ENCODE results near the gene PACS1.

DNA sequence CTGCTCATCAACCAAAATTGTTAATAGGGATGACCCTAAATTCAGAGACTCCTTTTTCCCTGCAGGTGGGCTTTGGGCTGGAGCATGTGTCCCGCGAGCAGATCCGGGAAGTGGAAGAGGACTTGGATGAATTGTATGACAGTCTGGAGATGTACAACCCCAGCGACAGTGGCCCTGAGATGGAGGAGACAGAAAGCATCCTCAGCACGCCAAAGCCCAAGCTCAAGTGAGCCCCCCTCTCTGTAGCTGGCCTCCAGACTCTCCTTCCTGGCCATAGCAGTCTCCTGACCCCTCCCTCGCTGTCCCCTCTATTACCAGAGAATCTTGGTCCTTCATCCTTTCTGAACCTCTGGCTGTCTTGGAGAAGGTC is 150.5 kb downstream of the PACS1 start:
- TF ChIP-seq POLR2A (IDR thresholded peaks at IDR 0.05; ENCODE audit: low read depth), result no peak
- no peak for TF ChIP-seq POLR2AphosphoS5 (IDR thresholded peaks at IDR 0.05)
- TF ChIP-seq, protein P1, sequence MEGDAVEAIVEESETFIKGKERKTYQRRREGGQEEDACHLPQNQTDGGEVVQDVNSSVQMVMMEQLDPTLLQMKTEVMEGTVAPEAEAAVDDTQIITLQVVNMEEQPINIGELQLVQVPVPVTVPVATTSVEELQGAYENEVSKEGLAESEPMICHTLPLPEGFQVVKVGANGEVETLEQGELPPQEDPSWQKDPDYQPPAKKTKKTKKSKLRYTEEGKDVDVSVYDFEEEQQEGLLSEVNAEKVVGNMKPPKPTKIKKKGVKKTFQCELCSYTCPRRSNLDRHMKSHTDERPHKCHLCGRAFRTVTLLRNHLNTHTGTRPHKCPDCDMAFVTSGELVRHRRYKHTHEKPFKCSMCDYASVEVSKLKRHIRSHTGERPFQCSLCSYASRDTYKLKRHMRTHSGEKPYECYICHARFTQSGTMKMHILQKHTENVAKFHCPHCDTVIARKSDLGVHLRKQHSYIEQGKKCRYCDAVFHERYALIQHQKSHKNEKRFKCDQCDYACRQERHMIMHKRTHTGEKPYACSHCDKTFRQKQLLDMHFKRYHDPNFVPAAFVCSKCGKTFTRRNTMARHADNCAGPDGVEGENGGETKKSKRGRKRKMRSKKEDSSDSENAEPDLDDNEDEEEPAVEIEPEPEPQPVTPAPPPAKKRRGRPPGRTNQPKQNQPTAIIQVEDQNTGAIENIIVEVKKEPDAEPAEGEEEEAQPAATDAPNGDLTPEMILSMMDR (IDR thresholded peaks at IDR 0.05), result no peak
